Measurements from ENCODE around the gene ITFG1.

The ITFG1 gene

GRCh38 chr16:47317465-47318240 lies 143.2 kb downstream of the ITFG1 start:
- no peak for DNase-seq

GRCh38 chr16:47316442-47317015 lies 144.3 kb downstream of the ITFG1 start:
- DNase-seq, result no peak

GRCh38 chr16:47311738-47312505 lies 148.9 kb downstream of the ITFG1 start:
- DNase-seq, result no peak

- DNase-seq, result no peak
Measured at GRCh38 chr16:47310792-47311211, 150.1 kb downstream of the ITFG1 start.

- DNase-seq, result no peak
Measured at GRCh38 chr16:47309581-47310312, 151.1 kb downstream of the ITFG1 start.

- no peak for DNase-seq
Measured at GRCh38 chr16:47308601-47309000, 152.3 kb downstream of the ITFG1 start.

GRCh38 chr16:47304563-47304962 lies 156.3 kb downstream of the ITFG1 start:
- no peak for DNase-seq

GRCh38 chr16:47299587-47299986 lies 161.3 kb downstream of the ITFG1 start:
- no peak for DNase-seq

GRCh38 chr16:47284999-47285398 lies 175.9 kb downstream of the ITFG1 start:
- no peak for DNase-seq

GRCh38 chr16:47278306-47278970 lies 182.4 kb downstream of the ITFG1 start:
- no peak for DNase-seq

GRCh38 chr16:47276522-47276921 lies 184.3 kb downstream of the ITFG1 start:
- DNase-seq, result no peak

GRCh38 chr16:47262938-47263337 lies 197.9 kb downstream of the ITFG1 start:
- no peak for DNase-seq

- DNase-seq, result no peak
Measured at GRCh38 chr16:47260503-47260902, 200.4 kb downstream of the ITFG1 start.

GRCh38 chr16:47258874-47259461 lies 201.9 kb downstream of the ITFG1 start:
- no peak for DNase-seq

GRCh38 chr16:47254756-47255155 lies 206.1 kb downstream of the ITFG1 start:
- DNase-seq, result no peak

GRCh38 chr16:47250983-47251382 lies 209.9 kb downstream of the ITFG1 start:
- DNase-seq, result no peak

- DNase-seq, result no peak
Measured at GRCh38 chr16:47247690-47248089, 213.2 kb downstream of the ITFG1 start.

GRCh38 chr16:47244206-47244605 lies 216.7 kb downstream of the ITFG1 start:
- DNase-seq, result no peak

GRCh38 chr16:47241061-47241460 lies 219.8 kb downstream of the ITFG1 start:
- no peak for DNase-seq

GRCh38 chr16:47236716-47237115 lies 224.1 kb downstream of the ITFG1 start:
- DNase-seq, result no peak

- no peak for DNase-seq
Measured at GRCh38 chr16:47230296-47230695, 230.6 kb downstream of the ITFG1 start.

Data from stimulated activated CD4-positive, alpha-beta T cell treated with anti-CD3 and anti-CD28 coated beads, Interleukin-12 subunit alpha, Interleukin-12 subunit beta, amount 100 ng/mL, for 4 hours (primary cell).